Natural killer cell (primary cell): ENCODE measurements around the gene MORN1. TPM values are rescaled to one million over a fixed set of nuclear protein-coding genes. Genes with fewer than 3 reads are reported as not detected.

Experiments used
- ATAC-seq, 3 donors: fragments of 150-1000 bp in 2 of 3; fragments of 200-7000 bp in 1 of 3; cut with Tn5 transposase; 1 replicate in 1 of 3; 2 replicates in 2 of 3; pipeline ENCODE4 v1.10.0; 2021; ENCODE audit warnings: mild to moderate bottlenecking in 2 of 3, moderate library complexity in 2 of 3
- DNase-seq, 2 donors: peaks; one replicate each; pipeline versions ENCODE4 v3.0.0 to v3.0.0-alpha.2; 2013 to 2021; ENCODE audit warnings: mixed read lengths in 1 of 2
- H3K27ac ChIP-seq: one replicate; pipeline ENCODE4 v1.5.1; 2013; ENCODE audit warnings: mild to moderate bottlenecking, low read length
- H3K27me3 ChIP-seq: one replicate; pipeline ENCODE4 v1.6.1; 2013; ENCODE audit warnings: low read length; ENCODE audit not compliant: control insufficient read depth, insufficient read depth
- H3K36me3 ChIP-seq: one replicate; pipeline ENCODE4 v1.6.1; 2013; ENCODE audit warnings: low read length; ENCODE audit not compliant: control insufficient read depth, insufficient read depth
- H3K4me1 ChIP-seq: one replicate; pipeline ENCODE4 v1.6.1; 2013; ENCODE audit warnings: low read length; ENCODE audit not compliant: control insufficient read depth, insufficient read depth
- H3K4me3 ChIP-seq: one replicate; pipeline ENCODE4 v1.5.1; 2013; ENCODE audit warnings: low read length
- H3K9me3 ChIP-seq: one replicate; pipeline ENCODE4 v1.6.1; 2013; ENCODE audit warnings: low read length; ENCODE audit not compliant: control insufficient read depth, insufficient read depth
- H3K27ac Mint-ChIP-seq, 2 donors: one replicate each; pipeline ENCODE4 v1.8.0; 2022; ENCODE audit warnings: mild to moderate bottlenecking in 2 of 2, mixed read lengths in 2 of 2, moderate library complexity in 1 of 2
- H3K27me3 Mint-ChIP-seq, 2 donors: one replicate each; pipeline ENCODE4 v1.8.0; 2022; ENCODE audit warnings: low read depth in 2 of 2, mixed read lengths in 2 of 2
- H3K36me3 Mint-ChIP-seq: one replicate; pipeline ENCODE4 v1.8.0; 2022; ENCODE audit warnings: mixed read lengths
- H3K4me1 Mint-ChIP-seq, 2 donors: one replicate each; pipeline ENCODE4 v1.8.0; 2022; ENCODE audit warnings: mixed read lengths in 2 of 2
- H3K4me3 Mint-ChIP-seq: one replicate; pipeline ENCODE4 v1.8.0; 2022; ENCODE audit warnings: mild to moderate bottlenecking, moderate library complexity, mixed read lengths
- H3K9me3 Mint-ChIP-seq, 2 donors: one replicate each; pipeline ENCODE4 v1.8.0; 2022; ENCODE audit warnings: mixed read lengths in 2 of 2
- CTCF ChIP-seq: fragments of 200-600 bp; IDR thresholded peaks from one replicate; pipeline ENCODE4 v1.8.0; 2022; ENCODE audit warnings: antibody characterized with exemption
- WGBS: methylation state at CpG from one replicate; pipeline ENCODE4 v1.1.7; 2013; ENCODE audit warnings: missing lambda C conversion rate; ENCODE audit not compliant: insufficient coverage; 5-methylcytosine and 5-hydroxymethylcytosine counted together
- intact Hi-C: fragments of 100-400 bp; cut with micrococcal nuclease; formaldehyde crosslinking; loops from one replicate; pipeline ENCODE4 v1.14.2; 2022
- total RNA-seq, 4 donors: library from RNA; stranded (reverse); fragments of 120-200 nt in 1 of 4; gene quantifications; one replicate each; pipeline versions ENCODE4 v1.2.3 to v1.2.4, GENCODE V29; 2013 to 2022

MORN1 gene
- total RNA-seq, 3 donors from 2014 or later (not counting 1 experiment from before 2014, with no cell fraction given), result 8.0 to 9.3 (median 8.8) TPM

GRCh38 chr1:2307064-2307605 lies 84.2 kb downstream of the MORN1 start:
- H3K9me3 Mint-ChIP-seq, result no peaks in the 10 kb centered on the region
- intact Hi-C loops, result no loop called here
- Histone ChIP-seq H3K36me3 (peaks cover 35% of the 10 kb centered on the region), H3K4me3 (no peak overlapping the region), H3K9me3 (no peaks in the 10 kb centered on the region), H3K4me1 (peaks cover 43% of the 10 kb centered on the region), H3K27me3 (no peaks in the 10 kb centered on the region), H3K27ac (no peak overlapping the region)
- DNase-seq (peak in 1 of 2 donors; percentile 51), ATAC-seq (no peak)
- 96% methylated on average over 41 of the region's 41 CpGs for WGBS
- no peak for TF ChIP-seq CTCF
- peaks cover 12% of the 10 kb centered on the region for H3K36me3 Mint-ChIP-seq
- no peak overlapping the region for H3K4me3 Mint-ChIP-seq
- no peaks in the 10 kb centered on the region for H3K27me3 Mint-ChIP-seq
- H3K4me1 Mint-ChIP-seq, result peaks cover 12 to 16% of the 10 kb centered on the region in 2 donors
- peak overlapping the region in 1 of 2 donors; percentile 45 for H3K27ac Mint-ChIP-seq

- no peak overlapping the region for H3K27ac Mint-ChIP-seq
- WGBS, result 98% methylated on average over 81 of the region's 81 CpGs
These were observed 85.0 kb downstream of the MORN1 start for GRCh38 chr1:2306151-2306978.

GRCh38 chr1:2304921-2305681 lies 86.3 kb downstream of the MORN1 start:
- no peaks in the 10 kb centered on the region for H3K27me3 Mint-ChIP-seq
- Histone ChIP-seq H3K4me3 (no peak overlapping the region), H3K36me3 (peaks cover 35% of the 10 kb centered on the region), H3K4me1 (peaks cover 52% of the 10 kb centered on the region), H3K27ac (peak overlapping the region; percentile 40), H3K27me3 (no peaks in the 10 kb centered on the region), H3K9me3 (no peaks in the 10 kb centered on the region)
- peaks cover 12% of the 10 kb centered on the region for H3K36me3 Mint-ChIP-seq
- ATAC-seq (peak in 2 of 3 donors; percentile 14 to 42), DNase-seq (peak; percentile 54 to 71)
- intact Hi-C loops, result no loop called here
- peak overlapping the region; percentile 69 for H3K4me3 Mint-ChIP-seq
- H3K27ac Mint-ChIP-seq, result peak overlapping the region; percentile 52 to 84
- WGBS, result 82% methylated on average over 49 of the region's 49 CpGs
- peaks cover 26 to 29% of the 10 kb centered on the region in 2 donors for H3K4me1 Mint-ChIP-seq
- no peaks in the 10 kb centered on the region for H3K9me3 Mint-ChIP-seq
- no peak for TF ChIP-seq CTCF

More at GRCh38 chr1:2306151-2306978, 85.0 kb downstream of the MORN1 start:
- peaks cover 12% of the 10 kb centered on the region for H3K36me3 Mint-ChIP-seq
- Histone ChIP-seq H3K4me3 (no peak overlapping the region), H3K36me3 (peaks cover 35% of the 10 kb centered on the region), H3K9me3 (no peaks in the 10 kb centered on the region), H3K4me1 (peaks cover 43% of the 10 kb centered on the region), H3K27ac (no peak overlapping the region), H3K27me3 (no peaks in the 10 kb centered on the region)
- peak overlapping the region; percentile 42 for H3K4me3 Mint-ChIP-seq
- no peak for TF ChIP-seq CTCF
- H3K27me3 Mint-ChIP-seq, result no peaks in the 10 kb centered on the region
- no peaks in the 10 kb centered on the region for H3K9me3 Mint-ChIP-seq
- DNase-seq (peak in 1 of 2 donors; percentile 35), ATAC-seq (no peak)
- H3K4me1 Mint-ChIP-seq, result peaks cover 16 to 21% of the 10 kb centered on the region in 2 donors
- intact Hi-C loops, result no loop called here
